HG03066 (cell line): Measurements from ENCODE around the gene HSF4.

Experiments used
- ATAC-seq: cut with Tn5 transposase; IDR thresholded peaks from one replicate; pipeline ENCODE4 v1.9.1; 2021; ENCODE audit warnings: low read depth; ENCODE audit not compliant: unreplicated experiment

HSF4 gene

GRCh38 chr16:67198238-67198734 lies 33.7 kb downstream of the HSF4 start:
- no peak for ATAC-seq

DNA sequence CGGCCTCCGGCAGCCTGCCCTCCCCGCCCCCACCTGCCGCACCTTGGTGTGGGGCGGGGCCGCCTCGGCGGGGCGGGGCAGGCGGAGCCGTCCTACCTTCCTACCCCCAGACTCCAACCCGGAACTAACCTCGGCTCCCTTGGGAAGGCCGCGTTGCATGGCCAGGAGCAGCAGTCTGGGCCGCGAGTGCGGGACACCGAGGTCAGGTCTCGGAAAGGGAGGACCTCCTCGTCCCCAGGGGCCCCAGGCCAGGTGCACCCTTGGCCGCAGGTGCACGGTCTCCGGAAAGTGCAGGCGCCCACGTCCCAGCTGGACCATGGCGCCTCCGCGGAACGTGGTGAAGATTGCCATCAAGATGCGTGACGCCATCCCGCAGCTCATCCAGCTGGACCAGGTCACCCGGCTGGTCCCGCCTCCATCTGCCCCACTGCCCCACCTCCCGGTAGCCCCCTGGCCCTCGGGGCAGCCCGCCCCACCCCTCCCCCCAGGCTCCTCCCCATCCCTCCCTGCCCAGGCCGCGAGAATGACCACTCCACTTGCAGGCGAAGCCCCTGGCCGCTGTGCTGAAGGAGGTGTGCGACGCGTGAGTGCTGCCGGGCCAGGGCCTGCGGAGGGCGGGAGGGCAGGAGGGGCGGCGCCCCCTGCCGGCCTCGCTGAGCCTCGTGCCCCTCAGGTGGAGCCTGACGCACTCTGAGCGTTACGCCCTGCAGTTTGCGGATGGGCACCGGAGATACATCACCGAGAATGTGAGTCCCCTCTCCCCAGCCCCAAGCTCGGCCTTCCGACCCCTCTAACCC lies 34.7 kb downstream of the HSF4 start, which contains the start of gene ELMO3:
Gene ELMO3 (plus strand): TSS at position 121 of the 797 bp plus-strand sequence. CDS start 196 bp downstream, at position 317.
- no peak for ATAC-seq

GRCh38 chr16:67199808-67200198 lies 35.3 kb downstream of the HSF4 start:
- no peak for ATAC-seq

DNA sequence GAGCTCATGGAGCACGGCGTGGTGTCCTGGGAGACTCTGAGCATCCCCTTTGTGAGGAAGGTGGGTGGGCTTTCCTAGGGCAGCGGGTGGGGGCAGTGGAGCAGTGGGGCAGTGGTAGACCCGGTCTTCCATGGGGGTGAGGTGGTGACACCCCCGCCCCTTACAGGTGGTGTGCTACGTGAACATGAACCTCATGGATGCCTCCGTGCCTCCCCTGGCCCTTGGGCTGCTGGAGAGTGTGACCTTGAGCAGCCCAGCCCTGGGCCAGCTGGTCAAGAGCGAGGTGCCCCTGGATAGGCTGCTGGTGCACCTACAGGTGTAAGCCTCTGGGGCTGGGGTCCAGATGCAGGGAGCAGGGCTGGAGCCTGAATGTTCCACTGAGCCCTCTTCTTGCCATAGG lies 35.9 kb downstream of the HSF4 start:
- no peak for ATAC-seq

DNA sequence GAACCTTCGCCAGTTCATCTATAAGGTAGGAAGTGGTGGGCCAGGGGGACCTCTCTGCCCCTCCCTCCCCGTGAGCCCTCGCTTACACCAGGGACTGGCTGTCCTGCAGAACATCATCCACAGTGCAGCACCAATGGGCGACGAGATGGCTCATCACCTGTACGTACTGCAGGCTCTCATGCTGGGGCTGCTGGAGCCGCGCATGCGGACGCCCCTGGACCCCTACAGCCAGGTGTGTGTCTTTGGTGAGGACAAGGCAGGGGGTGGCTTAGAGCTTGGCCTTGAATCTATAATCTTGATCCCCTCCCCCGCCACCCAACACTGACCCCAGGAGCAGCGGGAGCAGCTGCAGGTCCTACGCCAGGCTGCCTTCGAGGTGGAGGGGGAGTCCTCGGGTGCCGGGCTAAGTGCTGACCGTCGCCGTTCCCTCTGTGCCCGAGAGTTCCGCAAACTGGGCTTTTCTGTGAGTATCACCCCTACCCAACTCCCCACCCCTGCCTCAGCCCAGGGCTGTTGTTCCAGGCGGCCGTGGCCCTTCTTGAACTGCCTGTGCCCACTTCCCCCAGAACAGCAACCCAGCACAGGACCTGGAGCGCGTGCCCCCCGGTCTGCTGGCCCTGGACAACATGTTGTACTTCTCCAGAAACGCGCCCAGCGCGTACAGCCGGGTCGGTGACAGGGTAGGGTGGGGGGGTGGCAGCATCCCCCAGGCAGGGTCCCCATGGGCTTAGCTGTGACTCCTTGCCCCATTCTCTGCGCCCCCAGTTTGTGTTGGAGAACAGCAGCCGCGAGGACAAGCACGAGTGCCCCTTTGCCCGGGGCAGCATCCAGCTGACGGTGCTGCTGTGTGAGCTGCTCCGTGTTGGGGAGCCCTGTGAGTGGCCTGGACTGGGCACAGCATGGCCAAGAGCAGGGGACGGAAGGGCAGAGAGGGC lies 37.1 kb downstream of the HSF4 start:
- no peak for ATAC-seq

DNA sequence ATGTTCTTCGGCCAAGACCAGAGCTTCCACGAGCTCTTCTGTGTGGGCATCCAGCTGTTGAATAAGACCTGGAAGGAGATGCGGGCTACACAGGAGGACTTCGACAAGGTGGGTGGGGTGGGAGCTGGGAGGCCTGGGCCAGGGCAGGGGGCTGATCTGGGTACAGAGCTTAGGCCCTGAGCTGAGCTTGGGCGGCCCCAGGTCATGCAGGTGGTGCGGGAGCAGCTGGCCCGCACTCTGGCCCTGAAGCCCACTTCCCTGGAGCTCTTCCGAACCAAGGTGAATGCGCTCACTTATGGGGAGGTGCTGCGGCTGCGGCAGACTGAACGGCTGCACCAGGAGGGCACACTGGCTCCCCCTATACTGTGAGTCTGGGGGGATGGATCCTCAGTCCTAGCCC lies 37.9 kb downstream of the HSF4 start:
- ATAC-seq = no peak

- no peak for ATAC-seq
These were observed 38.5 kb downstream of the HSF4 start for GRCh38 chr16:67202956-67203493.

DNA sequence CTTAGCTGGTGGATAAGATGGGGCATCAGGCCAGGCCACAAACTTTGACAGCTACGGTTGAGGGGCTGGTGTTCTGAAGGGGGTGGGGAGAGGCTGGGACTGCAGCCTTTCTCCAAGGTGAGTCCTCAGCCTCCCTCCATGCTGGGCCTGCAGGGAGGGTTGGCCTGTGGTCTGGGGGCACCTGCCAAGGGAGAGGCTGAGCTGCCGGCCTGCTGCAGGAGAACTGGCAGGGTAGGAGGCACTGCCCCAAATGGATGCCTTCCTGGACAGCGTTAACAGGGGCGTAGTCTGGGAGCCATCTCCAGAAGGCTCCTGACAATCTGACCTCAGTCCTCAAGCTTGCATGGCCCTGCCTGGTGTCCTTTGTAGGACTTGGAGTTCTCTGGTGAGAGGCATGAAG lies 39.5 kb downstream of the HSF4 start:
- ATAC-seq = no peak

- ATAC-seq = no peak
These were observed 41.7 kb downstream of the HSF4 start for GRCh38 chr16:67206129-67206837.

DNA sequence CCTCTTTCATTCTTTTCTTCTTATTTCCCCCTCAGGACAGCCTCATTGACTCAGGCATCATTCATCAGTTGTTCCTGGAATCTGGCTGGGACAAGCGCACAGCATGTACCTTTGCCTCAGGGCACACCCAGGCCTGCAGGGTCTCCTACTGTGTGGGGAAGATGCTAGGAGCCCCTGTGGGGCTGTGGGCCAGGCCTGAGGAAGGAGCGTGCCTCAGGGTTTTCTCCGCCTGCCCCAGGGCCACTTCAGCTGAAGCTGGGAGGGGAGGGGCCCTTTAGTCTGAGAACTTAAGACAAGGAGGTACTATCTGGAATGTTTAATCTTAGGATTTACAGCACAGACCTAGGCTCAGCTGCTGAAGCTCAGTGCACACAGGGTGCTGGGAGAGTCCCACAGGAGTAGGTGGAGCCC lies 42.3 kb downstream of the HSF4 start:
- ATAC-seq = no peak

- ATAC-seq = no peak
These were observed 42.9 kb downstream of the HSF4 start for GRCh38 chr16:67207249-67208091.

GRCh38 chr16:67208154-67208896 lies 43.8 kb downstream of the HSF4 start:
- ATAC-seq = no peak

DNA sequence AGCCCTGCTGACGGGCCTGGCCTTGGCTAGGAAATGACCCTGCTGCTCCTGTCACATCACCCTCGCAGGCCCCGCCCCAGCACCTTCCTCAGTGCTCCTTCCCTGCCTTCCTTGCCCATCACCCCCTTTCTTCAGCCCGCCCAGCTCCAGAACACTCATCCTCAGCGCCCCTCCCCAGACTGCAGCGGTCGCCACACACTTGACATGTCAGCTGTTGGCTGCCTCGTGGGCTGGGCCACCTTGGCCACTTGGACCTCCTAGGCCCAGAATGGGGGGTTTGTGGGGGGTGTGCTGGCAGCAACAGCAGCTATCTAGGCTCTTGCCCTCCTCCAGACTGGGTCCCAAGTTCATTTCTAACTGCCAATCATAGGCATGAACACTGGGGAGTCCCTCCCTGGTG lies 45.0 kb downstream of the HSF4 start:
- no peak for ATAC-seq

GRCh38 chr16:67210069-67210937 lies 45.8 kb downstream of the HSF4 start:
- ATAC-seq = no peak

DNA sequence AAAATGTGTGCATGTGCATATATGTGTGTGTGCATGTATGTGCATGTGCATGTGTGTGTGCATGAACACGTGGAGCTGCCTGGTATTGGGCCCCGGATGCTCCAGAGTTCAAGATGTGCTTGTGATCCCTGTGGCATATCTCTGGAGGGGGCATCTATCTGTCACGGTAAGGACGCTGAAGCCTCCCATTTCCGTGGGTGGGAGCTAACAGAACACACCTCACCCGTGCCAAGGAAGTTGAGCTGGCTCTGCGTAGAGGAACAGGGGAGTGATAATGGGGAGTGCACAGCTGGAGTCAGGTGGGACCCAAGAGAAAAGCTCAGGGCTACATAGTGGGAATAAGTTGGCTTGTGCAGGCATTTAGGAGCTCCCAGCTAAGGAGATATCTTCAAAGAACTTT lies 47.1 kb downstream of the HSF4 start:
- no peak for ATAC-seq

GRCh38 chr16:67212766-67213165 lies 48.2 kb downstream of the HSF4 start:
- ATAC-seq = no peak

- no peak for ATAC-seq
These were observed 48.9 kb downstream of the HSF4 start for GRCh38 chr16:67213197-67214019.
